ENCODE data around the gene KIAA0040.
"Not testable (repeated sequence)": the region's sequence is repeated elsewhere in the genome, so short reads cannot be mapped to it uniquely, and the experiment has no call there.

The KIAA0040 gene

GRCh38 chr1:175134500-175134899 lies 58.1 kb downstream of the KIAA0040 start:
- DNase-seq (ENCODE audit: low read depth) = no peak

GRCh38 chr1:175133673-175134435 lies 58.7 kb downstream of the KIAA0040 start:
- no peak for DNase-seq (ENCODE audit: low read depth)

- no peak for DNase-seq (ENCODE audit: low read depth)
Measured at GRCh38 chr1:175132436-175132835, 60.1 kb downstream of the KIAA0040 start.

GRCh38 chr1:175131095-175131494 lies 61.5 kb downstream of the KIAA0040 start:
- no peak for DNase-seq (ENCODE audit: low read depth)

GRCh38 chr1:175130649-175131045 lies 61.9 kb downstream of the KIAA0040 start:
- no peak for DNase-seq (ENCODE audit: low read depth)

- no peak for DNase-seq (ENCODE audit: low read depth)
Measured at GRCh38 chr1:175129997-175130648, 62.5 kb downstream of the KIAA0040 start.

GRCh38 chr1:175129644-175129996 lies 63.0 kb downstream of the KIAA0040 start:
- DNase-seq (ENCODE audit: low read depth) = no peak

GRCh38 chr1:175129182-175129581 lies 63.4 kb downstream of the KIAA0040 start:
- no peak for DNase-seq (ENCODE audit: low read depth)

- DNase-seq (ENCODE audit: low read depth) = no peak
Measured at GRCh38 chr1:175128523-175128922, 64.1 kb downstream of the KIAA0040 start.

- DNase-seq (ENCODE audit: low read depth) = no peak
Measured at GRCh38 chr1:175127565-175127964, 65.0 kb downstream of the KIAA0040 start.

GRCh38 chr1:175126347-175126746 lies 66.2 kb downstream of the KIAA0040 start:
- DNase-seq (ENCODE audit: low read depth) = no peak

GRCh38 chr1:175124861-175125260 lies 67.7 kb downstream of the KIAA0040 start:
- DNase-seq (ENCODE audit: low read depth) = no peak

- DNase-seq (ENCODE audit: low read depth) = no peak
Measured at GRCh38 chr1:175120511-175120910, 72.1 kb downstream of the KIAA0040 start.

GRCh38 chr1:175118375-175119367 lies 73.9 kb downstream of the KIAA0040 start:
- no peak for DNase-seq (ENCODE audit: low read depth)

GRCh38 chr1:175116903-175117302 lies 75.7 kb downstream of the KIAA0040 start:
- DNase-seq (ENCODE audit: low read depth) = no peak

- DNase-seq (ENCODE audit: low read depth) = no peak
Measured at GRCh38 chr1:175116210-175116798, 76.3 kb downstream of the KIAA0040 start.

- no peak for DNase-seq (ENCODE audit: low read depth)
Measured at GRCh38 chr1:175114996-175115395, 77.6 kb downstream of the KIAA0040 start.

GRCh38 chr1:175108331-175108820 lies 84.2 kb downstream of the KIAA0040 start:
- not testable (repeated sequence) for DNase-seq (ENCODE audit: low read depth)

Measured in stimulated activated CD8-positive, alpha-beta memory T cell treated with anti-CD3 and anti-CD28 coated beads, Interleukin-15, amount 100 ng/mL, for 1 hour (primary cell).